ENCODE measurements around the gene TRPC4AP.

GRCh38 chr20:35007891-35008290 is 84.7 kb downstream of the TRPC4AP start:
- TF ChIP-seq, protein P1, sequence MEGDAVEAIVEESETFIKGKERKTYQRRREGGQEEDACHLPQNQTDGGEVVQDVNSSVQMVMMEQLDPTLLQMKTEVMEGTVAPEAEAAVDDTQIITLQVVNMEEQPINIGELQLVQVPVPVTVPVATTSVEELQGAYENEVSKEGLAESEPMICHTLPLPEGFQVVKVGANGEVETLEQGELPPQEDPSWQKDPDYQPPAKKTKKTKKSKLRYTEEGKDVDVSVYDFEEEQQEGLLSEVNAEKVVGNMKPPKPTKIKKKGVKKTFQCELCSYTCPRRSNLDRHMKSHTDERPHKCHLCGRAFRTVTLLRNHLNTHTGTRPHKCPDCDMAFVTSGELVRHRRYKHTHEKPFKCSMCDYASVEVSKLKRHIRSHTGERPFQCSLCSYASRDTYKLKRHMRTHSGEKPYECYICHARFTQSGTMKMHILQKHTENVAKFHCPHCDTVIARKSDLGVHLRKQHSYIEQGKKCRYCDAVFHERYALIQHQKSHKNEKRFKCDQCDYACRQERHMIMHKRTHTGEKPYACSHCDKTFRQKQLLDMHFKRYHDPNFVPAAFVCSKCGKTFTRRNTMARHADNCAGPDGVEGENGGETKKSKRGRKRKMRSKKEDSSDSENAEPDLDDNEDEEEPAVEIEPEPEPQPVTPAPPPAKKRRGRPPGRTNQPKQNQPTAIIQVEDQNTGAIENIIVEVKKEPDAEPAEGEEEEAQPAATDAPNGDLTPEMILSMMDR (IDR thresholded peaks at IDR 0.05; ENCODE audit: control extremely low read depth in 1 of 3, insufficient read depth in 1 of 3, low read depth in 1 of 3, low read length in 3 of 3) = no peak
- TF ChIP-seq RAD21 (IDR thresholded peaks at IDR 0.05 in 1 of 2, conservative IDR thresholded peaks at IDR 0.05 in 1 of 2; ENCODE audit: low read depth in 2 of 2, low read length in 2 of 2) = no peak
- no peak for TF ChIP-seq TBP (IDR thresholded peaks at IDR 0.05; ENCODE audit: low read depth, low read length)
- TF ChIP-seq POLR2A (IDR thresholded peaks at IDR 0.05; ENCODE audit: control extremely low read depth in 1 of 2, low read depth in 2 of 2, low read length in 2 of 2) = no peak
- TF ChIP-seq GTF2F1 (IDR thresholded peaks at IDR 0.05; ENCODE audit: borderline replicate concordance, low read depth, low read length) = no peak
- TF ChIP-seq ATF3 (IDR thresholded peaks at IDR 0.05; ENCODE audit: insufficient read depth, low read depth, low read length) = no peak
- TF ChIP-seq EZH2 (IDR thresholded peaks at IDR 0.05; ENCODE audit: low read depth, low read length, severe bottlenecking) = no peak
- TF ChIP-seq NRF1 (IDR thresholded peaks at IDR 0.05; ENCODE audit: low read depth, low read length) = no peak
- no peak for TF ChIP-seq CEBPB (IDR thresholded peaks at IDR 0.05; ENCODE audit: low read depth, low read length)
- TF ChIP-seq FOSL1 (IDR thresholded peaks at IDR 0.05; ENCODE audit: insufficient read depth, low read depth, low read length) = no peak

Data from H1 (cell line).